ENCODE data around the gene CTXND1.

CTXND1 gene

GRCh38 chr15:80183886-80184285 lies 68.1 kb downstream of the CTXND1 start:
- DNase-seq (ENCODE audit: extremely low read depth in 1 of 2, low read depth in 1 of 2) = no peak

GRCh38 chr15:80183306-80183705 lies 68.7 kb downstream of the CTXND1 start:
- DNase-seq (ENCODE audit: extremely low read depth in 1 of 2, low read depth in 1 of 2) = no peak

- no peak for DNase-seq (ENCODE audit: extremely low read depth in 1 of 2, low read depth in 1 of 2)
Measured at GRCh38 chr15:80182611-80183261, 69.3 kb downstream of the CTXND1 start.

GRCh38 chr15:80180986-80181385 lies 71.0 kb downstream of the CTXND1 start:
- DNase-seq (ENCODE audit: extremely low read depth in 1 of 2, low read depth in 1 of 2) = no peak

- no peak for DNase-seq (ENCODE audit: extremely low read depth in 1 of 2, low read depth in 1 of 2)
Measured at GRCh38 chr15:80180468-80180867, 71.5 kb downstream of the CTXND1 start.

- DNase-seq (ENCODE audit: extremely low read depth in 1 of 2, low read depth in 1 of 2) = no peak
Measured at GRCh38 chr15:80179935-80180334, 72.1 kb downstream of the CTXND1 start.

- no peak for DNase-seq (ENCODE audit: extremely low read depth in 1 of 2, low read depth in 1 of 2)
Measured at GRCh38 chr15:80179025-80179759, 72.8 kb downstream of the CTXND1 start.

GRCh38 chr15:80177156-80177555 lies 74.9 kb downstream of the CTXND1 start:
- DNase-seq (ENCODE audit: extremely low read depth in 1 of 2, low read depth in 1 of 2) = no peak

GRCh38 chr15:80176443-80176842 lies 75.6 kb downstream of the CTXND1 start:
- no peak for DNase-seq (ENCODE audit: extremely low read depth in 1 of 2, low read depth in 1 of 2)

GRCh38 chr15:80175436-80175835 lies 76.6 kb downstream of the CTXND1 start:
- DNase-seq (ENCODE audit: extremely low read depth in 1 of 2, low read depth in 1 of 2) = no peak

GRCh38 chr15:80174017-80174746 lies 77.8 kb downstream of the CTXND1 start:
- no peak for DNase-seq (ENCODE audit: extremely low read depth in 1 of 2, low read depth in 1 of 2)

GRCh38 chr15:80173022-80173759 lies 78.8 kb downstream of the CTXND1 start:
- DNase-seq (ENCODE audit: extremely low read depth in 1 of 2, low read depth in 1 of 2) = peak; percentile 17 to 37

- no peak for DNase-seq (ENCODE audit: extremely low read depth in 1 of 2, low read depth in 1 of 2)
Measured at GRCh38 chr15:80172401-80172800, 79.6 kb downstream of the CTXND1 start.

GRCh38 chr15:80171787-80172186 lies 80.2 kb downstream of the CTXND1 start:
- no peak for DNase-seq (ENCODE audit: extremely low read depth in 1 of 2, low read depth in 1 of 2)

- DNase-seq (ENCODE audit: extremely low read depth in 1 of 2, low read depth in 1 of 2) = no peak
Measured at GRCh38 chr15:80170596-80170995, 81.4 kb downstream of the CTXND1 start.

- DNase-seq (ENCODE audit: extremely low read depth in 1 of 2, low read depth in 1 of 2) = no peak
Measured at GRCh38 chr15:80169768-80170357, 82.2 kb downstream of the CTXND1 start.

GRCh38 chr15:80168421-80168820 lies 83.6 kb downstream of the CTXND1 start:
- no peak for DNase-seq (ENCODE audit: extremely low read depth in 1 of 2, low read depth in 1 of 2)

- DNase-seq (ENCODE audit: extremely low read depth in 1 of 2, low read depth in 1 of 2) = no peak
Measured at GRCh38 chr15:80167936-80168335, 84.1 kb downstream of the CTXND1 start.

GRCh38 chr15:80163897-80164296 lies 88.1 kb downstream of the CTXND1 start:
- DNase-seq (ENCODE audit: extremely low read depth in 1 of 2, low read depth in 1 of 2) = no peak

GRCh38 chr15:80163217-80163616 lies 88.8 kb downstream of the CTXND1 start:
- no peak for DNase-seq (ENCODE audit: extremely low read depth in 1 of 2, low read depth in 1 of 2)

GRCh38 chr15:80162059-80162554 lies 89.9 kb downstream of the CTXND1 start:
- DNase-seq (ENCODE audit: extremely low read depth in 1 of 2, low read depth in 1 of 2) = no peak
